IPS-NIHi7 (cell line): ENCODE data around the gene SLC25A46.
"Not testable (repeated sequence)": the region's sequence is repeated elsewhere in the genome, so short reads cannot be mapped to it uniquely, and the experiment has no call there.

Source experiments
- DNase-seq: peaks from one replicate; pipeline ENCODE4 v3.0.0; 2012; ENCODE audit warnings: mixed read lengths; ENCODE audit errors: extremely low spot score

SLC25A46 gene

DNA sequence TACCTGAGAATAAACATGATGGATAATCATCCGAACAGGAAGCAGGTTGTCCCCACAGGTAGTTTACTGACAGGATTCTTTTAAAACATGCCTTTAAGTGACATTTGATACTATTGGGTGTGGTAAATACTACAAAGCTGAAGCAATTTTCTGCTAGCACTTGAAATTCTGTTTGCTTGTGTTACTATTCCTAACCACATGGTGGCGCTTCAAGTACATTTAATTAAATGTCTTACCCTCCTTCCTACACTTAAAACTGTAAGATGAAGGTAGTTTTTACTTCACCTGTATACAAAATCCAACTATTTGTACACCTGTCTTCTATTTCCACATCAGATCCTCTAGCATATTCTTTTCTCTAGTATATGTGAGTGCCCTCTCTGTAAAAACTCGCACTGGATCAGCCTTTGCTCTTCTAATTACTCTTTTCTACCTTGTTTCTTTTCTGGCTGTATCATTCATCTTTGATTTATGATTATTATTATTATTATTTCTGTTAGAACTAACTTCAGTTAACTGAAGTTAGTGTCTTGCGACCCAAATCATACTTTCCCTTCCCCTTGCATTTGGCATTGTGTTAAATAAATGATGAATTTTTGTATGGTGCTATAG, 18.4 kb downstream of the SLC25A46 start:
- peak; percentile 16 for DNase-seq

DNA sequence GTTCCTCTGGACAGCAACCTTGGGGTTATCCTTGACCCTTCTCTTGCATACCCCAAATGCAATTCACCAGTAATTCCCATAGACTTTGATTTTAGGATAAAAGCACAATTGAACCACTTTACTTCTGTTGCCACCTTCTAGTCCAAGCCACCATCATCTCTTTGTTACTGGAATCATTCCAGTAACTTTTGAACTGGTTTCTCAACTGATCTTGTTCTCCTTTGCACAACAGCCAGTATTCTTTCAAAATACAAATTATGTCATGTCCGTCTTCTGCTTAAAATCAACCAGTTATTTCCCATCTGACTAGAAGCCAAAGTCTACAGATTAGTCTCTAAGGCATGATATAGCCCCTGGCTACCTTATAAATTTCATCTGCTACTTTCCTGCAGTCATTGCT, 21.4 kb downstream of the SLC25A46 start:
- DNase-seq = no peak

DNA sequence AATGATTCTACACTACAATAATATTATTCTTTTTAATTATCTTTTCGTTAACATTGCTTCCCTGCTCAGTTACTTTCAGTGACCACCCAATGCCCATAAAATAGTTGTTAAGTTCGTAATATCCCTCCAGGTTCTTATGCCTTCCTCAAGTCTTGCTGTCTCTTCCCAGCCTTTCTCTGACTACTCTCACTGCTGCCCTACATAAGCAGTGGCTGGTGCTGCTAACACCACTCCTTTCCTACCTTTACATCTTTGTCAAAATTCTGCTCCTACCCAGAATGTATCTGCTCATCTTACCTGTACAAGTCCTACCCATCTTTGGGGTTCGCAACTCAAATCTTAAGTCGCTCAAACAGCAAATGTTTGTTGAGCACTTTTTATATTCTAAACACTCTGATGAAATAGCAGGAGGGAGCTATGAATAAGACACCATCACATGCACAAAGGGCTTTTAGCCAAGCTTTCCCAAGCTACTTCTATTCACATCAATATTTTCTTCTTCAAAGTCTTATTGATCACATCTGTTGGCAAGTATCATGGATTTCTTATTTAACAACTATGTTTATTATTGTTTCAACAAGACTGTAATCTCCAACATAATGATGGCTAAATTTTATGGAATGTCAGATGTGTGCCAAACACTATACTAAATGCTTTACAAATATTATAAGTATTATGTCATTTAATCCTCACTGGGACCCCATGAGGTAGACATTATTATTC, 29.5 kb downstream of the SLC25A46 start:
- DNase-seq = peak; percentile 10

DNA sequence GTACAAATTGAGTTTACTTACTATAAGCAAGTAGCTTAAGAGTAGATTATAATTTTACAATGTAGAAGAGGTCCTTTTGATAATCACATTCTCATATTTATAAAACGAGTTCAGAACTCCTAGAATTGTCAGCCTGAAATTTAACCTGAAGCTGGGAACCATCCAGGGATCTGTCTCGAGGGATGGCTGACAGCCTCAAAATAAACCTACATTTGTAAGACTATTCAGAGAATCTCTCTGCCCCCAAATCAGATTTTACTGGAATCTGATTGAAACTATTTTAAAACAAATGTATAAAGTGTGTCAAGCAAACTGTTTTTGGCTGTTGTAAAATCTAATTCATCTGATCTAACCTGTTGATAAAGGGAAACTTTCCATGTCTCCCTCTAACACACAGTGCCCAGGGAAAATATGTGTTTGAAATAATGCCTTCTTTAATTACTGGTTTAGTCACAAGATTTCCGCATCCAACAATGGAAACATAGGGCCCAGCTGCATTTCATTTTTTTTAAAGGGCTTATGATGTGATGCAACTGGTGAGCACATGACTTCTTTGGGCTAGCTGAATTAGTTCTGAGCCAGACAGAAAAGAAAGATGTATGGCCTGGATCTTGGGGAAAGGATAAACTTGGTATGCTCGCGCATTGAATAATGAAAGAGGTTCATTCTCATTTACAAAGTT, 30.3 kb downstream of the SLC25A46 start:
- DNase-seq = no peak

DNA sequence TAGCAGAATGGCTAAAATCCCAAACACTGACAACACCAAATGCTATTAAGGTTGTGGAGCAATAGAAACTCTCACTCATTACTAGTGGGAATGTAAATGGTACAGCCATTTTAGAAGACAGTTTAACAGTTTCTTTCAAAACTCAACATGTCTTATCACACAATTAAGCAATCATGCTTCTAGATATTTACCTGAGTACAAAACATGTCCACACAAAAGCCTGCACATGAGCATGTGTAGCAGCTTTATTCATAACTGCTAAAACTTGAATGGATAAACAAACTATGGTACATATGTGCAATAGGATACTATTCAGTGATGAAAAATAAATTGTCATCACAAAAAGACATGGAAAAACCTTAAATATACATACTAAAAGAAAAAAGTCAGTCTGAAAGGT, 31.5 kb downstream of the SLC25A46 start:
- DNase-seq = no peak

DNA sequence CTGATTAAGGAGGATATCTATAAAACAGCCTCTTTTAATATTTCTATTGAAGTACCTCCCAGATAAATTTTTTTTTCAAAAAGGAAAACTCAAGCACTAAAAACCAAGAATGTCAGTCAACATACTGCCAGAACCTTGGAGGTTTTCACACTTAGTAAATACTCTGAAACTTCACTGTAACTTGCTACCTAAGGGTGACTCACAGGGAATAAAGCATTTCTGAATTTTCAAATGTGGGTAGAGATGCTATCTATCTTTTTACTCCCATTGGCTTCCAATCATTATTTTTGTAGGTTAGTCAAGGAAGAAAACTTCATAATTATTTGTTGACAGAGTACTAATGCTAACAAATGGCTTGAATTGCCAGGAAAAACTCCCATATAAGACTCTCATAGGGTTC, 46.1 kb downstream of the SLC25A46 start:
- no peak for DNase-seq

DNA sequence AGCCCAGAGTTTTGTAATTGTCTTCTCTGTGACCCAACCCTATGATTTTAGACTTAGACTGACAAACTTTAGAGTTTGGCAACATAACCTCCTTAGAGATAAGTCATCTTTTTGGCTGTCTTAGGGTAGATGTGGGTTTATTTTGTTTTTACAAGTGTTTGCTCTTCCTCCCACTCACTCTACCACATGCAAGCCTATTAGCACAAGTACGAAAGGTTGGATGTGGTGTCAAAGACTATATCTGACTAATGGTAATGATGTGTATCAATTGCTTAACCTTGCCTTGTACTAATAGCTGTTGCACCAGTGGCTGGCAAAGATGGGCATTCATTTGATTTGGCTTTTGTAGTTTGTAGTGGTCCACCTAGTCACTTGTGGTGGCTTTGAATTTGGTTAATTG, 46.5 kb downstream of the SLC25A46 start:
- no peak for DNase-seq

DNA sequence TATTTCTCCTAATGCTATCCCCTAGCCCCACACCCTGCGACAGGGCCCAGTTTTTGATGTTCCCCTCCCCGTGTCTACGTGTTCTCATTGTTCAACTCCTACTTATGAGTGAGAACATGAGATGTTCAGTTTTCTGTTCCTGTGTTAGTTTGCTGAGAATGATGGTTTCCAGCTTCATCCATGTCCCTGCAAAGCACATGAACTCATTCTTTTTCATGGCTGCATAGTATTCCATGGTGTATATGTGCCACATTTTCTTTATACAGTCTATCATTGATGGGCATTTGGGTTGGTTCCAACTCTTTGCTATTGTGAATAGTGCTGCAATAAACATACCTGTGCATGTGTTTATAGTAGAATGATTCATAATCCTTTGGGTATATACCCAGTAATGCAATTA, 49.2 kb downstream of the SLC25A46 start:
- DNase-seq = not testable (repeated sequence)

DNA sequence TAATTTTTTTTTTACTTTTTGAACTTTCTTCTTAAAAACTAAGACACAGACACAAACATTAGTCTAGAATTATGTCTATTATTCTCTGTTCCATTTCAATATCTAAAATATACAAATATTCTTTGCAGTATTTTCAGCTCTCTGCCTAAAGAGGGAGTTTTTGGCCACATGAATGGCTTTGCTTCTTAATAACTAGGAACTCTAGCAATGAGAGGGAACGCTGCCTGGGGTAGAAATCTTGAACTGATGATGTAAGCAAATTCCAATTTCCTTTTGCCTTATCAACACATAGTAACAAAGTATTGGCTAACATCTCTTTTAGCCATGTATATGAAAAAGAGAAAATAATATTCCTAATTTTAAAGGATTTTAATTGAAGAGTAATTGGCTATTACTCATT, 51.9 kb downstream of the SLC25A46 start:
- no peak for DNase-seq

DNA sequence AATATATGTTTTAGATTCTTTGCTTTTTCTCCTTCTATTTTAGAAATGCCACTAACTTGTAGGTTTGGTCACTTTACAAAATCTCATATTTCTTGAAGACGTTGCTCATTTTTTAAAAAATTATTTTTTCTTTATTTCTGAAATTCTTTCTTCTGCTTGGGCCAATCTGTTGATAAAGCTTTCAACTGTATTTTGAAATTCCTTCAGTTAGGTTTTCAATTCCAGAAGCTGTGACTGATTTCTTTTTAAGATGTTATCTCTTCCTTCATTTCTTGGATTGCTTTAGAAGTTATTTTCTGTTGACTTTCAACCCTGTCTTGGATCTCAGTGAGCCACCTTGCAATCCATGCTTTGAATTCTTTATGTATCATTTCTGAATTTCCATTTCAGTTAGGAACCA, 64.2 kb downstream of the SLC25A46 start:
- DNase-seq = no peak

DNA sequence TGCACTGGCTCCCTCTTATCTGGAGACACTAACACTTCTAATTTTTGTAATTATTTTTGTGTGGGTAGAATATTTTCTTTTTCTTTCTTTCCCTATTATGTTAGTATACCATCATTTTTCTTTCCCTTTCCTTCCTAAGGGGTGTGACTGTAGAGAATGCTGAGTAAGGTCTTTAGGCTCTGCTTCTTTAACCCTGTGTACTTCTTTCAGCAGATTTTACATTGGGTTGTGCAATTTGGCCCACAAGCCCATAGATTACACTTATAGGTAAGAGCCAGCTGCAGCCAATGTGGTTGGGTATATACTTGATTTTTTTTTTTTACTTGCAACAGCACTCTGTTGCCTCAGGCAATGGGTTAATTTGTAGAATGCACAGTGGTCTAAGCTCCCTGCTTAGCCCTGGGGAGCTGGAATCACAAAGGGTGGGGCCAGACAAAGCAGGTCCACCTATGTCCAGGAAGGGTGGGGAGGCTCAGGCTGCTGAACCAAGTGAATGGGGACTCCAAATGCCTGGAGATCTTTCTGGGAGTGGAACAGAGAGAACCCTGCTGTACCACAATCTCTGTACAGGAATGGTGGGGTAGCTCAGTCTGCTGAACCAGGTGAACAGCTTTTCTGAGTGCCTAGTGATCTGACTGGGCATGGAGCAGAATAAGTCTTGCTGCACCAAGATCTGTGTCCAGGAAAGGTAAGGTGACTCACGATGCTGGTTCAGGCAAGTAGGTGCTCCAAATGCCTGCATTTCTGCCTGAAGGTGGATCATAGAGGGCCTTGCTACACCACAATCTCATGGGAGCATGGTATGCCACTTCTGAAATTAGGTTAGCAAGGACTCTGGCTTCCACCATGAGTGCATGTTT, 64.9 kb downstream of the SLC25A46 start:
- DNase-seq = no peak

DNA sequence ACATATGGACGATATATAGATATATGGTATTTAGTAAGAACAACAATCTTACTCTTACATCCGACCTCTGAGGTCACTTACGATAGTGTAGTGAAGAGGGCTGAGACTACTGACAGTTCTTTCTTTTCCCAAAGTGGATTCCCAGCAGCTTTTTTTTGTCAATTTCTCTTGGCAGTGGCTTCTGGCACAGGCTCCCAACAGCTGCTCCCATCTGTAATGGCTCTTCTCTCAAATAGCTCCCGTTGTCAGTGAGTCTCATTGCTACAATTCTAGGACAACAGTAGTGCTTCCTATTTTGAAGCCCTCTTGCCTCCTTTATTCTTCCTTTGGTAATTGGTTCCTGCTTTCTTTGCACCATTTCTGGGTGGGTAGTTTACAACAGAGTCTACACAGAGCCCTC, 68.4 kb downstream of the SLC25A46 start:
- no peak for DNase-seq

DNA sequence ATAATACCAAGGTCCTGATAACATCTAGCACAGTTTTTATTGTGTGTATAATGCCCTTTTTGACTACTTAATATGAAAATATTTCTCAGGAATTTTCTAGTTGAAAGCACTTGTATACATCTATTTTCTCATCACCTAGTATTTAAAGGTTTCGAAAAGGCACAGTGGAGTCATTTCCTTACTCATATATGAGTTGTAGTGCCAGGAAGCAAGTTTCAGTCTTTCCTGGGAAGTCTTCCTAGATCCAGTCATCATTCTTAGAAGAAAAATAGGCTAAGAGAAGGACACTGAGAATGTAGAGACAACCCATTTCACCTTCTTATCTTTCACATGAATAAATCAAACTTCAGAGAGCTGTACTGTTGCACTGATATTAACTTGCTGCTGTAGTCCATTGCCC, 70.2 kb downstream of the SLC25A46 start:
- no peak for DNase-seq
